Colon (tissue), 2 donors: Measurements from ENCODE around the gene CFAP77.
"Not testable (repeated sequence)": the region's sequence is repeated elsewhere in the genome, so short reads cannot be mapped to it uniquely, and the experiment has no call there.

Experiments
- FAIRE-seq: peaks from 2 replicates; lab custom pipeline; 2012; peaks lifted over from hg19 to GRCh38; lab: Jason Lieb, UNC
- donor health status: control.
- donor health status: control.

Gene CFAP77

DNA sequence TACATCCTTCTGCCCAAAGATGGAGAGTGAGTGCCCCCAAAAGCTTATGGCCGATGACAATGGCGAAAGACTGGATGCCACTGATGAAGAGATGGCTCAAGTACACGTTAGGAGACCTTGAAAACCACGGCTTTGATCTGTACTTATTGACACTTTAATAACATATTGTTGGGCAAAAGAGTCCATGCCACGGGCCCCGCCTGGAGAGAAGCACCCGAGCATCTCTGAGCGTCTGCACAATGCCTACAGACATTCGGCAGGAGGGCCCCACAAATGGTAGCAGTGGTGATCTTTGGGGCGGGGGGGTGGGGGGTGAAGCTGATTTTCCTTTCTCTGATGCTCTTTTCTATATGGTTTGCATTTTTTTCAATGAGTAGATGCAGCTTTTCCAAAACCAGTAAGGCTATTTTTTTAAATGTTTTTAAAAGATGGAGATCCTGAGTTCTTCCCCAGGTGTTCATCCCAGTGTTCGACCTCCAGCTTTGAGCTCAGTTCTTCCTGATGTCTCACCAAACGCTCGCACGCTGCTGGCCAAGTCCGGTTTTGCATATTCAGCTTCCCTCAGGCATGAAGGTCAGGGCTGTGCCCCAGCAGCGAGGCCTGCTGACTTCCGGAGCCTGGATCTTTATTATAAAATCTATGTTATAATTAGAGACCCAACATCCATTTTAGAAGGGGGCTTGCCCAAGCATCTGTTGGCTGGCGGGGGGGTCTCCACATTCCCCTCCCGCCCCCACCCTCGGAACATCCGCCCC lies 138.1 kb downstream of the CFAP77 start:
- no peak for FAIRE-seq

DNA sequence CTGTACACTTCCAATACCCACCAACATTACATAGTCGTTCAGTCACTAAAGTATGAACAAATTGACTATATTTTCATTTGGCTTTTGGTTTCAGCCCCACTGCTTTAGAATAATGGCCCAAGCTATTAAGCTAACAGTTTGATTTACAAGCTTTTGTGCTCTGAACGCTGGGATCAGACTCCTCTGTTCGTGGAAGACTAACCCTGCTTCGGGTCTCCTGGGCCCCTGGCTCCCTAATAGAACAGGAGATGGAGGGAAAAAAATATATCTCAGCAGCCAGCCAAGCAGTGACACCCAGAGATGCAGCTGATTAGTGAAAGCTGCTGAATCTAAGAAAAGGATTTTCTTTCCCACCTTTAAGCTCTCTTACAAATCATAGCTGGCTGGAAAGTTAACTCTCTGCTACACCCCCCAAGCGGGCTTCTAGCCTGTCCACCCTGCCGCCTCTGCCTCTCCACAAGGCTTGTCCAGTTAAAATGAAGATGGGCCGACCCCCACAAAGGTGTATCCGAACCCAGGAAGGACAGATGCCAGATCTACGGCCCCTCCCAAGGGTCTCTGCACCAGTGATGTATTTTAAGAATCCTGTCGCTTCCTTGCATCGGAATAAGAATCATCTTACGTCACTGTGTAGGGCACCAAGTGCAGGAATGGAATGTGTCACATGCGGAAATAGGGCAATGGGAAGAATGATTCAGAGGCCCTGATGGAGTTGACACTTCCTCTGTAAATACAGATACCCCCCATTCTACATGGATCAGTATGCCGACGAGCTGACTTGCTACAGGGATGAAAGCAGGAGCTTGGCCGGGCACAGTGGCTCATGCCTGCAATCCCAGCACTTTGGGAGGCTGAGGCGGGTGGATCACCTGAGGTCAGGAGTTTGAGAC lies 139.0 kb downstream of the CFAP77 start:
- FAIRE-seq, result no peak

GRCh38 chr9:132551556-132551955 lies 141.5 kb downstream of the CFAP77 start:
- FAIRE-seq, result no peak

DNA sequence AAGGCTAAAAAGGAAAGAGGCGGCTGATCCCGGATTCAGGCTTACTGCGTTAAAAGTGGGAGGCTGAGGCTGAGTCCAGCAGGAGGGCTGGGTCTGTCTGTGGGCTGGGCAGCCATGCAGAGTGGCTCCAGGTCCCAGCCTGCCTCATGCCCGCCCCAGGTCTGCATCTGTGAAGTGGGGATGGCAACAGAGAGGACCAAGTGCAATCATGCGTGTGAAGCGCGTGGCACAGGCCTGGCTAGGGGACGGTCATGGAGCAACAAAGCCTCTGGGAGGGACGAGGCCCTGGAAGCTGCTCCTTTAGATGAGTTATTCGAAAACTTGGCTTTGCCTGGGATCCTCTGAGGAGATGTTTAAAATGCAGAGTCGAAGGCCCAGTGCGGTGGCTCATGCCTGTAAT lies 142.0 kb downstream of the CFAP77 start:
- no peak for FAIRE-seq

- FAIRE-seq, result no peak
Measured at GRCh38 chr9:132554755-132555154, 144.7 kb downstream of the CFAP77 start.

GRCh38 chr9:132555528-132555927 lies 145.5 kb downstream of the CFAP77 start:
- FAIRE-seq, result no peak

GRCh38 chr9:132556235-132556634 lies 146.2 kb downstream of the CFAP77 start:
- no peak for FAIRE-seq

DNA sequence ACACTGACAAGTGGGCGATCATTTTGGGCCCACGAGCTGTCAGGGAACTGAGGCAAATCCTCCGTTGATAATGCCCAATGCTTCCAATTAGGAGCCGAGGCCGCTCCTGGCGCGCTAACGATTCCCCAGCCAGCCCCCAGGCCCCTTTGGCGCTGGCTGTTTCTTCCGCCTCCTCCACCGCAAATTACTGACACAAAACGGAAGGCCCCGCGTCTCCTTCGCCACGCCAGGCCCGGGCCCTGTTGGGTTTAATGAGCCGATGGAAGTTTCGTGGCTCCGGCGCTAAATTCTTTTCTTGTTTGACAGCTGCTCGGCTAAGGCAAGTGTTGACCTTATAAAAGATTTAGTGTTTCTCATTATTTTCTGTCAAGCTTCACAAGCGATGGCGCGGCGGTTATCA lies 146.7 kb downstream of the CFAP77 start:
- FAIRE-seq, result no peak

GRCh38 chr9:132557159-132557558 lies 147.1 kb downstream of the CFAP77 start:
- FAIRE-seq, result no peak

- no peak for FAIRE-seq
Measured at GRCh38 chr9:132559711-132560110, 149.7 kb downstream of the CFAP77 start.

DNA sequence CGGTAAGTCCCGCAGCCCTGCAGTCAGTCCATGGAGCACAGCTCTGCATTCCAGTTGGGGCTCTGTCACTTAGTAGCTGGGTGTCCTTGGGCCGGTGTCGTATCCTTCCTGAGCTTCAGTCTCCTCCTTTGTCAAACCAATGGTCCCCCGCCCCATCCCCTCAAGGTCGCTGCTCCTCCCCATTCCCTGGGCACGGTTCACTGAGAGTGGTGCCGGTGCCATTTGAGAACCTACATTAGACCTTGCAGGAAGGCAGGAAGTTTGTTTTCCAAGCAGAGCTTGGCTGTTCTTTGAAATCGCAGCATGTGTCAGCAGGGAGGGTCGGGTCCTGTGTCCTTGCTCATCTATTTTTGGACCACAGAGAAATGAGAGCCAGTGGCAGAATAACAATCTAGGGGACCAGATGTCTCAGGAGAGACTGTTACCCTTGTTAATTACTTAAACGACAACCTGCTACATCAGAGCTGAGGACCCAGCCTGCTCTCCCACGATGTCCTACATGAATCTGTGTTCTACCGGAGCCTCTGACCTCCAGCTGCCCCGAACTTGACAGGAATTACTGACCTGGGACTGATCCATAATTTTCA lies 150.7 kb downstream of the CFAP77 start:
- FAIRE-seq, result no peak

DNA sequence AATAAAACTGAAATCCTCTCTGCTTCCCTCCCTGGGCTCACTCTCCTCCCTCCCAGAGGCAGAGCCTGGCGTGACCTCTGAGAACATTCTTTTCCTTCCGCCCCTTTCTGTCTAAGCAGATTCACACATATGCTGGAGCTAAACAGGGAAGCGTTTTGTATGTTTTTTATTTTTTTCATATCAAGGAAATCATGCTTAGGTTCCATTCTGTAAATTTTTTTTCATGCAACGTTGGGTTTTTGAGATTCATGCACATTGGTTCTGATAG lies 152.2 kb downstream of the CFAP77 start:
- no peak for FAIRE-seq

DNA sequence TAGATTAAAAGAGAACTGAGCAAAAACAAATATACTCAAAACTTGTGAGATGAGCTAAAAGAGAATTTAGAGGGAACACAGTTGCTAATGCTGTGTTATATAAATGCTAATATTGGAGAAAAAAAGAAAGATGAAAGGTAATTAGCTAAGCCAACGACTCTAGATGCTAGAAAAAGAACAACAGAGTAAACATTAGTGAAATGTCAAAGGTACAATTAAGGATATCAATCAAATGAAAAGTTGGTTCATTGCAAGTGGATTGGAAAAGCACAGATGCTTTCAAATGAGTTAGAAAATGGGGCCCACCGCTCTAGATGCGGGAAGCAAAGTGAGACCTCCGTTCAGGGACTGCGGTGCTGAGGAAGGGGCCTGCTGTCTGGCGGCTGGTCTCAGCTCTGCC lies 154.5 kb downstream of the CFAP77 start:
- no peak for FAIRE-seq

DNA sequence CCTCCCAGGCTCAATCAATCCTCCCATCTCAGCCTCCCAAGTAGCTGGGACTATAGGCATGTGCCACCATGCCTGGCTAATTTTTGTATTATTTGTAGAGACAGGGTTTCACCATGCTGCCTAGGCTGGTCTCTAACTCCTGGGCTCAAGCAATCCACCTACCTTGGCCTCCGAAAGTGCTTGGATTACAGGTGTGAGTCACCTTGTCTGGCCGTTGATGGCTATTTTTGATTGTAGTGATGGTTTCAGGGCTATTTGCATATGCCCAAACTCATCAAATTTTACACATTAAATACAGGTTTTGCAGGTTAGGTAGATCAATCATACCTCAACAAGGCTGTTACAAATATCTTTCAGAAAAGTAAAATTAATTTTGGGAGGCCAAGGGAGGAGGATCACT lies 158.8 kb downstream of the CFAP77 start:
- FAIRE-seq, result not testable (repeated sequence)

GRCh38 chr9:132571806-132572600 lies 162.0 kb downstream of the CFAP77 start:
- no peak for FAIRE-seq

DNA sequence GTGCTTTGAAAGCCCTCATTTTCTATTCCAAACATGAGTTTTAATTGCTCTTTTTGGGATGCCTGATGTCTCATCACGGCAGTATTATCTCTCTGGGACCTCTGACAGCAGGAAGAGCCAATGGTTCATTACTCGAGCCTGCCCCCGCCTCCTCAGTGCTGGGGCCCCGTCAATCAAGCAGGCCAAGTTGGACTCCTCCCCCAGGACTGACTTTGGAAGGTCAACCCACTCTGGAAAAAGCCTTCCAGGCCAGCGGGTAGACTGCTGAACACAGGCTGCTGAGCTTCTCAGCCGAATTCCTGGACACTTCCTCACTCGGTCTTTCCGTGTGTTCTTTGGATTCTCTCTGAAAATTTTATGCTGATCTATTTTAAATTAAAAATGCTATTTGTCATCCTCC lies 162.9 kb downstream of the CFAP77 start:
- FAIRE-seq, result no peak

DNA sequence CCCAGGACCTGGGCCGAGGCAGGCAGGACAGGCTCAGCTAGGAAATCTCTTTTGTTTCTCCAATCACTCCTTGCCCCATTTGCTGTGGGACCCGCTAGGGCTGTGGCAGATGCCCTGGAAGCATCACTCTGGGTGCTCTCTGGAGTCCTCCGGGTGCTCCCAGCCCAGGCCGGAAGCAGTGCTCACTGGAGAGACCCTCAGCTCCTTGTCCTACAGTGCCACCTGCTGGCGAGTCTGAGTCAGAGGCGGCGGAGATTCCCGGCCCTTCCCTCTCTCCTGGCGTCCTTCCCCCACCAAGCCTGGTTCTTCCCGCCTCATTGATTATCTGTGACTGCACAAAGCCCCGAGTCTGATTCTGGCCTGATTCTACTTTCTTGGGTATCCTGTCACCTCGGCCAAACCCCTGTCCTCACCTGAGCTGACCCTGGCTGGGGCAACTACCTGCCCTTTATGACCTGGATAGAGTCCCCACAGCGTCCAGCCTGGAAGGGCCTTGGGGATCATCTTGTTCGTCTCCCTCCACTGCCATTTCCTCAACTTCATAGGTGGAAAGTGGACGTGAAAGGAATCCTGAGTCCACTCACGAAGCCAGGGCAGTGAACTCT lies 165.1 kb downstream of the CFAP77 start:
- FAIRE-seq, result no peak

DNA sequence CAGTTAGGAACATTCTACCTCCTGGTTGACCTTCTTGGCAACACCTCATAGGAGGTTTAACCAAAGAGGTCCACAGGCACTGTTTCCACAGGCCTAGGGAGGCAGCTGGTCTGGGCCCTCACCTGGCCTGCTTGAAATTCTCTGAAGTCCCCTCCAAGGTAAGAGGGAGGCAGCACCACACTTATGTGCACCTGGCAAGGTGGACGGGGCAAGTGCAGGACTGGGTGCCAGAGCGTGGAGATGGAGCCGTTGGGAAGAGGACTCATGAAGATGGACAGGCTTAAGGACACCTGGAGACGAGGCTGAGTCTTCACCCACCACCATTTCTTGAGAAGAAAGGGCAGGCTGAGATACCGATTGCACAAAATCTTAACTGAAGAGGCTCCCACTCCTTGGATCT lies 165.8 kb downstream of the CFAP77 start:
- FAIRE-seq, result no peak

DNA sequence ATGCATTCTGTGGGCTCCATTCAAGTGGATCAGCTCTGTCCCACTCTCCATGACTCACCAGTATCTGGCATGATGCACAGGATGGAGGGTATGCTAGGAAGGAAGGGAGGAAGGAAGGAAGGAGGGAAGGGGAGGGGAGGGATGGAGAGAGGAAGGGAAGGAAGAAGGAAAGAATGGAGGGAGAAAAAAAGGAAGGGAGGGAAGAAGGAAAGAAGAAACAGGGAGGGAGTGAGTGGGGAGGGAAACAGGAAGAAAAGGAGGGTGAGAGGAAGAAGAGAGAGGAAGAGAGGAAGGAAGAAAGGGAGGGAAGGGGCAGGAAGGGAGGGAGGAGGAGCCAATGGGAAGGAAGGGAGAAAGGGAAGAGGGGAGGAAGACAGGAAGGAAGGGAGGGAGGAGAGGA lies 167.1 kb downstream of the CFAP77 start:
- FAIRE-seq, result no peak

DNA sequence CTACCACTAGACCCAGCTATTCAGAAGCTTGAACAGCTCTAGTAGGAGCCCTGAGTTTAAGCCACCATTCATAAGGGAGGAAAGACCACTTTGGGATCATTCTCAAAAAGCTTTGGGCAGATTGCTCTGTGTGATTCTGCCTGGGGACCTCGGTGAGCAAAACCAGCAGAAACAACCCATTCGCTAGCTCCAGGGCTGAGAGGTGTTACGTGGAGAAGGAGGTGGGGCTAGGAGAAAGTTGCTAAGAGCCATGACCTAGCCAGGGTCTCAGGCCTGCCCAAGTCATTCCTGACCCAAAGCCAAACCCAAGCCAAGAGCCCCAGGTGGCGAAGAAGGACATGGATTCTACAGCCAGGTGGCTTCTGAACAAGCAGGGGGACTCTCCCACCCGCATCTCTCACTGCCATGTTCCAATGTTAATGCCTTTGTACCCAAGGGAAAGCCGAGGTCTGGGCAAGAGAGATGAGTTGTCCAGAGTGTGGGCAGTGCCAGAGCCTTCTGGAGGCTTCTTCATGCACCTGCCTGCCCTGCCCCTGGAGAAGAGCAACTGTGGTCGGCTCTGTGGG lies 168.4 kb downstream of the CFAP77 start:
- FAIRE-seq, result no peak

GRCh38 chr9:132579427-132579798 lies 169.4 kb downstream of the CFAP77 start:
- FAIRE-seq, result no peak

DNA sequence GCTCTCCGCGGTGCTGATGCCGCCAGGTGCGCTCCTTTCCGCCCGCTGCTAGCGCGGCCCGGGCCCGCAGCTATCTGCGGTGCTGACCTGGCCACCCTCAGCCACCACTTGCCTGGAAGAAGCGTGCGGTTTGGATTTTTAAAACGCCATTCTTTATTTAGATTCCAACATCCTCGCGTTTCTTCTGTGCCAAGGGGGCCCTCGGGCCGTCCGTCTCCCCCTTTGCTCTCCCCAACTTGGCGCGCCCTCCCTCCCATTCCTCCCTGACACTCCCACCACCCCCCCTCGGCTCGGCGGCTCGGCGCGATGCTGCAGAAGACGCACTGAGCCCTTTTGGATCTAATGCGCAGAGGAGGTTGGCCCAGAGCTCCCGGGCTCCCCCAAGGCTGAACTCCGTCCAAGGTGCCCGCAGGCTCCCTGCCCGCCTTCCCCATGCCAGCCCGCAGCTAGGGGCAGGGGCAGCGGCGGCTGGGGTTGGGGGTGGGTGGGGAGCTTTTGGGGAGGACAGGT lies 172.3 kb downstream of the CFAP77 start, which contains the start of gene BARHL1:
BARHL1 (plus strand) TSS at position 331 of the 510 bp plus-strand sequence. CDS start 192 bp downstream, outside the sequence.
- FAIRE-seq, result no peak
